Measurements from ENCODE around the gene UBE2H. TPM values are rescaled to one million over a fixed set of nuclear protein-coding genes. Genes with fewer than 3 reads are reported as not detected.

Gene UBE2H
- polyA plus RNA-seq, 1 of the 3 experiments (the other 2 are of a cell fraction), result 129 TPM

- TF ChIP-seq RAD21 (IDR thresholded peaks at IDR 0.05; ENCODE audit: low read length) (no peak), ELF1 (IDR thresholded peaks at IDR 0.05) (no peak), POLR2AphosphoS5 (IDR thresholded peaks at IDR 0.05; ENCODE audit: low read depth, low read length) (no peak), TCF12 (IDR thresholded peaks at IDR 0.05) (0 out of 2 replicates have a peak, but pooled peaks have one; percentile 6)
- TF ChIP-seq, protein P1, sequence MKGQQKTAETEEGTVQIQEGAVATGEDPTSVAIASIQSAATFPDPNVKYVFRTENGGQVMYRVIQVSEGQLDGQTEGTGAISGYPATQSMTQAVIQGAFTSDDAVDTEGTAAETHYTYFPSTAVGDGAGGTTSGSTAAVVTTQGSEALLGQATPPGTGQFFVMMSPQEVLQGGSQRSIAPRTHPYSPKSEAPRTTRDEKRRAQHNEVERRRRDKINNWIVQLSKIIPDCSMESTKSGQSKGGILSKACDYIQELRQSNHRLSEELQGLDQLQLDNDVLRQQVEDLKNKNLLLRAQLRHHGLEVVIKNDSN (IDR thresholded peaks at IDR 0.05; ENCODE audit: borderline replicate concordance, low read depth), result no peak
These were observed 76.9 kb downstream of the UBE2H start (continued) for GRCh38 chr7:129875745-129876411.

DNA sequence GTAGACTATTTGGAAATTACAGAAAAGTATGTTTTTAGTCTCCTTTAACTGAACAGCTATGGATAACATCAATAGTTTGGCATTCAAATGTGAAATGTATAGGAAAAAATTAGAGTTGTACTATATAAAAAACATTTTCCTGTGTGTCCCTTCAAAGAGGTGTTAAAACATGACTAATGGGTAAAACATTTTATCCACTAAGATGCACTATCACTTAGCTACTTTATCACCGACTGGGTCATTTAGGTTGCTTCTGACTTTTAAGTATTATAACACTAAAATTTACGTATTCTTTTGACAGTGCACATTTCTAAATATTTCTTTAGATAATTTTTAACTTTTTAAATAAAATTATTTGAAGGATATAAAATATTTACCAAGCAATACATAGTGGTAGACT lies 77.6 kb downstream of the UBE2H start:
- Histone ChIP-seq H3K27me3 (ENCODE audit: insufficient read depth) (no peaks in the 10 kb centered on the region), H3K9me3 (no peaks in the 10 kb centered on the region), H3K4me2 (no peak overlapping the region), H3K36me3 (replicated peaks in 1 of 2; ENCODE audit: control insufficient read depth in 1 of 2, insufficient read depth in 2 of 2, low read length in 1 of 2) (peaks cover 48 to 67% of the 10 kb centered on the region in 2 experiments), H2AFZ (ENCODE audit: low read depth) (no peak overlapping the region), H3K9ac (no peak overlapping the region), H3K4me3 (ENCODE audit: low read depth in 2 of 2, low read length in 1 of 2) (no peak overlapping the region; a peak in 1 of 4 replicates), H3K9me2 (no peaks in the 10 kb centered on the region), H3K4me1 (ENCODE audit: control insufficient read depth in 1 of 2, insufficient read depth in 2 of 2, low read depth in 1 of 2, low read length in 1 of 2) (peaks cover 0 to 21% of the 10 kb centered on the region in 2 experiments; a peak in 2 of 4 replicates), H3K27ac (ENCODE audit: low read depth in 2 of 2, low read length in 1 of 2) (peak overlapping the region in 1 of 2 experiments; percentile 64; a peak in 1 of 4 replicates), H4K20me1 (ENCODE audit: insufficient read depth) (no peaks in the 10 kb centered on the region; the same call in 1 of the 2 replicates), H3F3A (replicated peaks; ENCODE audit: insufficient read depth) (peaks cover 17% of the 10 kb centered on the region), H3K79me2 (ENCODE audit: insufficient read depth) (peaks cover 83% of the 10 kb centered on the region)
- DNase-seq, result no peak
- ChIA-PET POLR2A (no interaction called here), CTCF (interaction anchor here (0.8 to 1.9 kb wide), 8 partner anchors 15 to 226 kb away, joined by 3 to 5 read pairs (median 3); no protein-coding TSS in a partner anchor)
- WGBS (ENCODE audit: low lambda C conversion rate), result 54% methylated on average over 2 of the region's 2 CpGs
- TF ChIP-seq TCF12 (IDR thresholded peaks at IDR 0.05), result no peak
- no peak for TF ChIP-seq SMC3 (IDR thresholded peaks at IDR 0.05; ENCODE audit: low read depth, low read length)
- TF ChIP-seq NRF1 (IDR thresholded peaks at IDR 0.05; ENCODE audit: low read depth, low read length), result no peak
- TF ChIP-seq CHD2 (IDR thresholded peaks at IDR 0.05; ENCODE audit: low read length, partially characterized antibody), result no peak
- TF ChIP-seq ZBTB33 (IDR thresholded peaks at IDR 0.05; ENCODE audit: borderline replicate concordance, low read depth), result no peak
- TF ChIP-seq, protein P2, sequence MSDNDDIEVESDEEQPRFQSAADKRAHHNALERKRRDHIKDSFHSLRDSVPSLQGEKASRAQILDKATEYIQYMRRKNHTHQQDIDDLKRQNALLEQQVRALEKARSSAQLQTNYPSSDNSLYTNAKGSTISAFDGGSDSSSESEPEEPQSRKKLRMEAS (IDR thresholded peaks at IDR 0.05; ENCODE audit: low read depth), result no peak
- no peak for TF ChIP-seq MEF2A (IDR thresholded peaks at IDR 0.05; ENCODE audit: borderline replicate concordance, low read depth)
- no peak for TF ChIP-seq TAF1 (IDR thresholded peaks at IDR 0.05; ENCODE audit: borderline replicate concordance, low read depth, low read length)

DNA sequence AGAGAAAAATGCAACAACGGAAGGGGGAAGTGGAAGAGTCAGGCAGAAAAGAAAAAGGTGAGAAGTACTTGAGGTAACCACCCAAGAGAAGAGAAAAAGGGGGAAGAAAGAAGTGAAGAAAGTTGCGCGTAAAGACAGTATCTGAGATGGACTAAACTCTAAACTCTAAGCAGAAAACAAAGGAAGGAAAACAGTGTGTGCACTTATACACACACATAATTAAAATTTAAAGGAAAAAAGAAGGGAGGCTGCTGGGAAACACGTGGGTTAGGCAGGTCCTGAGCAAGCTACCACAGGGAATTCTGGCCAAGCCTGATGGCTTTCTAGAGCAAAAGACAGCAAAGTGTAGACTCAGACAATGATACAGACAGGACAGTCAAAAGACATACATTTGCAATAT lies 78.0 kb downstream of the UBE2H start:
- peaks cover 83% of the 10 kb centered on the region for H3K79me2 ChIP-seq (ENCODE audit: insufficient read depth)
- peaks cover 49 to 65% of the 10 kb centered on the region in 2 experiments for H3K36me3 ChIP-seq (replicated peaks in 1 of 2; ENCODE audit: control insufficient read depth in 1 of 2, insufficient read depth in 2 of 2, low read length in 1 of 2)
- no peak for DNase-seq
- H3F3A ChIP-seq (replicated peaks; ENCODE audit: insufficient read depth), result peaks cover 17% of the 10 kb centered on the region
- H3K4me2 ChIP-seq, result no peak overlapping the region
- ChIA-PET POLR2A (no interaction called here), CTCF (interaction anchor here (0.8 to 1.9 kb wide), 5 partner anchors 15 to 226 kb away, joined by 3 to 5 read pairs (median 3); no protein-coding TSS in a partner anchor)
- H2AFZ ChIP-seq (ENCODE audit: low read depth), result no peak overlapping the region
- H3K27me3 ChIP-seq (ENCODE audit: insufficient read depth), result no peaks in the 10 kb centered on the region
- peaks cover 0 to 21% of the 10 kb centered on the region in 2 experiments; a peak in 2 of 4 replicates for H3K4me1 ChIP-seq (ENCODE audit: control insufficient read depth in 1 of 2, insufficient read depth in 2 of 2, low read depth in 1 of 2, low read length in 1 of 2)
- H3K9me2 ChIP-seq, result no peaks in the 10 kb centered on the region
- H3K9me3 ChIP-seq, result no peaks in the 10 kb centered on the region
- H3K27ac ChIP-seq (ENCODE audit: low read depth in 2 of 2, low read length in 1 of 2), result no peak overlapping the region
- H3K9ac ChIP-seq, result no peak overlapping the region
- no peak overlapping the region for H3K4me3 ChIP-seq (ENCODE audit: low read depth in 2 of 2, low read length in 1 of 2)
- 94% methylated on average over 4 of the region's 4 CpGs for WGBS (ENCODE audit: low lambda C conversion rate)
- no peaks in the 10 kb centered on the region; the same call in 1 of the 2 replicates for H4K20me1 ChIP-seq (ENCODE audit: insufficient read depth)
- TF ChIP-seq GABPA (IDR thresholded peaks at IDR 0.05; ENCODE audit: low read depth), result no peak
- TF ChIP-seq, protein P2 (IDR thresholded peaks at IDR 0.05; ENCODE audit: low read depth), result no peak

Data from SK-N-SH (cell line).